MCF 10A (cell line): ENCODE results near the gene PXT1. TPM values are rescaled to one million over a fixed set of nuclear protein-coding genes. Genes with fewer than 3 reads are reported as not detected.

Experiments used
- BruUV-seq: library from RNA; stranded (reverse); fragments of 400-500 nt; replicated peaks from 2 replicates; lab custom pipeline; 2021; lab: Mats Ljungman, UMichigan
- CTCF ChIA-PET: fragments of 300-600 bp; sonication (Branson Sonifier 250); formaldehyde crosslinking; extraction: SDS; loops from one replicate; lab custom pipeline; 2021; ENCODE audit warnings: antibody characterized with exemption, inconsistent platforms; lab: Yijun Ruan, JAX
- POLR2A ChIA-PET: fragments of 300-600, 350-650 bp; sonication (Branson Sonifier 250); formaldehyde crosslinking; extraction: SDS; loops from one replicate; lab custom pipeline; 2020; ENCODE audit warnings: antibody characterized with exemption, inconsistent platforms; lab: Yijun Ruan, JAX
- DNase-seq: peaks from one replicate; pipeline ENCODE4 v3.0.0-alpha.2; 2018; ENCODE audit not compliant: unreplicated experiment
- H3K27ac Mint-ChIP-seq: one replicate; pipeline ENCODE4 v1.8.0; 2022; ENCODE audit warnings: mild to moderate bottlenecking, low read depth, mixed read lengths; ENCODE audit not compliant: unreplicated experiment
- H3K27me3 Mint-ChIP-seq: one replicate; pipeline ENCODE4 v1.8.0; 2022; ENCODE audit warnings: mixed read lengths; ENCODE audit not compliant: insufficient read depth, unreplicated experiment
- H3K36me3 Mint-ChIP-seq: one replicate; pipeline ENCODE4 v1.8.0; 2022; ENCODE audit warnings: mild to moderate bottlenecking, moderate library complexity, mixed read lengths; ENCODE audit not compliant: insufficient read depth, unreplicated experiment
- H3K4me1 Mint-ChIP-seq: one replicate; pipeline ENCODE4 v1.8.0; 2022; ENCODE audit warnings: mixed read lengths; ENCODE audit not compliant: insufficient read depth, unreplicated experiment
- H3K4me3 Mint-ChIP-seq: one replicate; pipeline ENCODE4 v1.8.0; 2022; ENCODE audit warnings: mild to moderate bottlenecking, moderate library complexity, mixed read lengths; ENCODE audit not compliant: unreplicated experiment
- H3K9me3 Mint-ChIP-seq: one replicate; pipeline ENCODE4 v1.8.0; 2022; ENCODE audit warnings: mixed read lengths; ENCODE audit not compliant: unreplicated experiment
- intact Hi-C: fragments of 100-400 bp; cut with micrococcal nuclease; formaldehyde crosslinking; loops from 2 replicates; pipeline ENCODE4 v1.14.1; 2022
- total RNA-seq: library from RNA; stranded (reverse); gene quantifications from 2 replicates; pipeline ENCODE4 v1.2.3, GENCODE V29; 2022
- TF ChIP-seq, protein P1 (sequence below): fragments of 200-600 bp; IDR thresholded peaks from one replicate; pipeline ENCODE4 v1.8.0; 2022; ENCODE audit warnings: antibody characterized with exemption, mild to moderate bottlenecking; ENCODE audit not compliant: unreplicated experiment

PXT1 gene
- total RNA-seq, 1 experiment from 2014 or later: not detected

DNA sequence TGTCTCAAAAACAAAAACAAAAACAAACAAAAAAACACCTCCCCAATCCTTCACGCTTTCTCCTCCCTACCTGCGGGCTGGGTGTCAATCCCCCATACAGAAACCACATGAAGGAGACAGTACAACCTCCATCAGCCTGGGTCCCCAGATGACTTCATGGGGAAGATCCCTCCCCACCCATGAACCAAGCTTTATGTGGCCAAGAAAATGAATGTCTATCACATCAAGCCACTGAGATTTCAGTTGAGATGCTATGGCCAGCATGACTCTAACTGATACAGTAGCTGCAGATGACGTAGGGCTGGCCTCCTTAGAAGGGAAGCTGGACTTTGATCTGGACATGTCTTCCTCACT, 84.8 kb downstream of the PXT1 start:
- H3K9me3 Mint-ChIP-seq: no peaks in the 10 kb centered on the region
- BruUV-seq: no TSS peak
- TF ChIP-seq, protein P1, sequence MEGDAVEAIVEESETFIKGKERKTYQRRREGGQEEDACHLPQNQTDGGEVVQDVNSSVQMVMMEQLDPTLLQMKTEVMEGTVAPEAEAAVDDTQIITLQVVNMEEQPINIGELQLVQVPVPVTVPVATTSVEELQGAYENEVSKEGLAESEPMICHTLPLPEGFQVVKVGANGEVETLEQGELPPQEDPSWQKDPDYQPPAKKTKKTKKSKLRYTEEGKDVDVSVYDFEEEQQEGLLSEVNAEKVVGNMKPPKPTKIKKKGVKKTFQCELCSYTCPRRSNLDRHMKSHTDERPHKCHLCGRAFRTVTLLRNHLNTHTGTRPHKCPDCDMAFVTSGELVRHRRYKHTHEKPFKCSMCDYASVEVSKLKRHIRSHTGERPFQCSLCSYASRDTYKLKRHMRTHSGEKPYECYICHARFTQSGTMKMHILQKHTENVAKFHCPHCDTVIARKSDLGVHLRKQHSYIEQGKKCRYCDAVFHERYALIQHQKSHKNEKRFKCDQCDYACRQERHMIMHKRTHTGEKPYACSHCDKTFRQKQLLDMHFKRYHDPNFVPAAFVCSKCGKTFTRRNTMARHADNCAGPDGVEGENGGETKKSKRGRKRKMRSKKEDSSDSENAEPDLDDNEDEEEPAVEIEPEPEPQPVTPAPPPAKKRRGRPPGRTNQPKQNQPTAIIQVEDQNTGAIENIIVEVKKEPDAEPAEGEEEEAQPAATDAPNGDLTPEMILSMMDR: no peak
- H3K4me1 Mint-ChIP-seq: no peaks in the 10 kb centered on the region
- intact Hi-C loops: no loop called here
- H3K4me3 Mint-ChIP-seq: no peak overlapping the region
- ChIA-PET CTCF (interaction anchor here (0.7 to 3.9 kb wide), 4 partner anchors 12 to 233 kb away, joined by 3 to 29 read pairs (median 8); no protein-coding TSS in a partner anchor), POLR2A (interaction anchor here (0.6 kb wide), 2 partner anchors 7 to 16 kb away, joined by 3 read pairs; no protein-coding TSS in a partner anchor)
- DNase-seq: no peak
- no peak overlapping the region for H3K27ac Mint-ChIP-seq
- H3K36me3 Mint-ChIP-seq: no peaks in the 10 kb centered on the region
- no peaks in the 10 kb centered on the region for H3K27me3 Mint-ChIP-seq

GRCh38 chr6:36355819-36356218, 86.8 kb downstream of the PXT1 start:
- DNase-seq: no peak
- Mint-ChIP-seq H3K4me3 (no peak overlapping the region), H3K27ac (no peak overlapping the region), H3K36me3 (no peaks in the 10 kb centered on the region), H3K9me3 (no peaks in the 10 kb centered on the region), H3K27me3 (no peaks in the 10 kb centered on the region), H3K4me1 (no peaks in the 10 kb centered on the region)
- BruUV-seq: no TSS peak
- TF ChIP-seq, protein P1: no peak
- CTCF ChIA-PET: interaction anchor here (0.6 to 8.5 kb wide), 7 partner anchors 15 to 404 kb away, joined by 3 to 43 read pairs (median 4); no protein-coding TSS in a partner anchor
- POLR2A ChIA-PET: interaction anchor here (0.6 kb wide), 2 partner anchors 35 to 122 kb away, joined by 3 read pairs; no protein-coding TSS in a partner anchor
- intact Hi-C loops: no loop called here

- no peak overlapping the region for H3K4me3 Mint-ChIP-seq
- no peaks in the 10 kb centered on the region for H3K36me3 Mint-ChIP-seq
- no peaks in the 10 kb centered on the region for H3K27me3 Mint-ChIP-seq
- ChIA-PET POLR2A (no interaction called here), CTCF (interaction anchor here (0.8 to 8.5 kb wide), 3 partner anchors 13 to 259 kb away, joined by 3 to 43 read pairs (median 4); no protein-coding TSS in a partner anchor)
- BruUV-seq: no TSS peak
- TF ChIP-seq, protein P1: no peak
- intact Hi-C loops: no loop called here
- no peak for DNase-seq
- peaks cover 6% of the 10 kb centered on the region for H3K4me1 Mint-ChIP-seq
- no peaks in the 10 kb centered on the region for H3K9me3 Mint-ChIP-seq
- H3K27ac Mint-ChIP-seq: no peak overlapping the region
These were observed 89.2 kb downstream of the PXT1 start for GRCh38 chr6:36353411-36353915.

DNA sequence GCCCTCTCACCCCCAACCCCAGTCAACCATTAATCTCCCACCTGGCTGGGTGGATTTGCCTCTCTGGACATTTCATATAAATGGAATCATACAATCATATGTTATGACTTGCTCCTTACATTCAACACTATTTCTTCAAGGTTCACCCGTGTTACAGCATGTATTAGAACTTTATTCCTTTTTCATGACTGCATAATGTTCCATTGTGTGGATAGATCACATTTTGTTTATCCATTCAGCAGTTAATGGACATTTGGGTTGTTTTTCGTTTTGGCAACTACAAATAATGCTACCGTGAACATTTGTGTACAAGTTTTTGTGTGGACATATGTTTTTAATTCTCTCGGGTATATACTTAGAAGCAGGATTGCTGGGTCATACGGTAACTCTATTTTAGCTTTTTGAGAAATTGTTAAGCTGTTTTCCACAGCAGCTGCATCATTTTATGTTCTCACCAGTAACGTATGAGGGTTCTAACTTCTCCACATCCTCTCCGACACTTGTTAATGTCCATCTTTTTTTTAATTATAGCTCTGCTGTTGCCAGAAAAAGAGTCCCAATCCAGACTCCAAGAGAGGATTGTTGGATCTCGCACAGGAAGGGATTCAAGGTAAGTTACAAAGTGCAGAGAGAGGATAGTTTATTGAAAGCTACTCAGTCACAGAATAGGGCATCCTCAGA, 90.0 kb downstream of the PXT1 start:
- H3K4me1 Mint-ChIP-seq: peaks cover 6% of the 10 kb centered on the region

More for the DNA sequence above, 90.0 kb downstream of the PXT1 start:
- DNase-seq: no peak
- intact Hi-C loops: no loop called here
- POLR2A ChIA-PET: no interaction called here
- no peaks in the 10 kb centered on the region for H3K9me3 Mint-ChIP-seq
- TF ChIP-seq, protein P1: no peak
- no peak overlapping the region for H3K4me3 Mint-ChIP-seq
- no peak overlapping the region for H3K27ac Mint-ChIP-seq
- BruUV-seq: no TSS peak
- H3K36me3 Mint-ChIP-seq: no peaks in the 10 kb centered on the region
- CTCF ChIA-PET: interaction anchor here (0.7 to 8.5 kb wide), 4 partner anchors 12 to 501 kb away, joined by 3 to 43 read pairs (median 4); no protein-coding TSS in a partner anchor
- H3K27me3 Mint-ChIP-seq: no peaks in the 10 kb centered on the region
